Right lobe of liver (tissue), 6 donors: Measurements from ENCODE around the gene GFAP. TPM values are rescaled to one million over a fixed set of nuclear protein-coding genes. Genes with fewer than 3 reads are reported as not detected.
A peak's percentile ranks its signal among the peaks of the same experiment; 100 is the strongest.
"Not testable (repeated sequence)": the region's sequence is repeated elsewhere in the genome, so short reads cannot be mapped to it uniquely, and the experiment has no call there.

Source experiments
- ATAC-seq, 4 donors: fragments of 200-7000 bp; cut with Tn5 transposase; one replicate each; pipeline ENCODE4 v1.9.1; 2020; ENCODE audit warnings: mild to moderate bottlenecking in 4 of 4, moderate library complexity in 4 of 4
- DNase-seq, 3 donors: peaks; one replicate each; pipeline ENCODE4 v3.0.0-alpha.2; 2020
- H3K27ac ChIP-seq, 3 donors: fragments of 200-600 bp; one replicate each; pipeline ENCODE4 v1.8.0; 2022
- H3K27me3 ChIP-seq, 2 donors: fragments of 200-600 bp; one replicate each; pipeline ENCODE4 v1.8.0; 2022
- H3K36me3 ChIP-seq, 4 donors: fragments of 200-600 bp; sonication (generic) in 1 of 4; one replicate each; pipeline versions ENCODE4 v1.5.1 to v1.8.0; 2017 to 2022; ENCODE audit warnings: control low read depth in 1 of 4
- H3K4me1 ChIP-seq, 4 donors: fragments of 200-600 bp; sonication (generic) in 1 of 4; one replicate each; pipeline versions ENCODE4 v1.5.1 to v1.8.0; 2017 to 2022; ENCODE audit warnings: control low read depth in 1 of 4
- H3K4me3 ChIP-seq, 3 donors: fragments of 200-600 bp; one replicate each; pipeline ENCODE4 v1.8.0; 2022
- H3K9me3 ChIP-seq, 4 donors: fragments of 200-600 bp; sonication (generic) in 1 of 4; one replicate each; pipeline versions ENCODE4 v1.5.1 to v1.8.0; 2017 to 2022; ENCODE audit warnings: control low read depth in 1 of 4
- CTCF ChIP-seq, 4 donors: fragments of 200-600 bp in 3 of 4; fragments of 450-650 bp in 1 of 4; IDR thresholded peaks; one replicate each; pipeline versions ENCODE4 v1.5.1 to v1.8.0; 2016 to 2022; ENCODE audit warnings: antibody characterized with exemption in 4 of 4, mild to moderate bottlenecking in 2 of 4
- POLR2A ChIP-seq: fragments of 450-650 bp; IDR thresholded peaks from one replicate; pipeline ENCODE4 v1.6.1; 2017; ENCODE audit warnings: antibody characterized with exemption, mild to moderate bottlenecking
- WGBS: methylation state at CpG from one replicate; pipeline ENCODE4 v1.1.6; 2018; ENCODE audit warnings: low coverage, low lambda C conversion rate; ENCODE audit not compliant: insufficient coverage; ENCODE audit errors: missing lambda C conversion rate; 5-methylcytosine and 5-hydroxymethylcytosine counted together
- intact Hi-C, 2 donors: fragments of 100-400 bp; cut with DNase I; formaldehyde crosslinking; loops; one replicate each; pipeline versions ENCODE4 v1.11.2 to v1.14.1; 2022
- total RNA-seq, 6 experiments: library from RNA; depleted of rRNA in 2 of 6; stranded (reverse); fragments of >200 nt in 2 of 6; fragmentation: NEBNext Ultra II Directional in 3 of 6; extraction: Animal tissue kit (Norgen Biotek cat#: 25700) in 3 of 6; gene quantifications; one replicate each; pipeline versions ENCODE4 v1.1.0 to v1.2.4, GENCODE V29; 2016 to 2023
- donor health status: DM: no; HTN: yes; CAD: no.
- donor health status: DM: no; HTN: no; CAD: no.
- donor health status: DM: no; HTN: no; CAD: no.
- donor health status: DM: no; HTN: yes; CAD: no.
- donor health status: DM: no; HTN: yes; CAD: no.

The GFAP gene
- total RNA-seq, 6 experiments from 2014 or later, result 0.18 to 0.50 (median 0.27) TPM

- DNase-seq, result peak; percentile 89
- no peaks in the 10 kb centered on the region for H3K9me3 ChIP-seq
- H3K27ac ChIP-seq, result peak within 1 kb of the TSS in 1 of 3 donors; percentile 35
Observed at GRCh38 chr17:44947461-44948314, 32.4 kb upstream of the GFAP start, which contains the start of gene KIF18B. TSS of gene KIF18B (minus strand) at chr17:44947773. CDS start at chr17:44936344, 11,429 bp downstream.

GRCh38 chr17:44945652-44946051 lies 30.4 kb upstream of the GFAP start:
- ATAC-seq, intact Hi-C loops, H3K4me1 ChIP-seq, H3K36me3 ChIP-seq, H3K27ac ChIP-seq, H3K4me3 ChIP-seq, H3K27me3 ChIP-seq, H3K9me3 ChIP-seq: not testable (repeated sequence)
- peak in 1 of 3 donors; percentile 4 for DNase-seq
- WGBS, result 95% methylated on average over 8 of the region's 10 CpGs

More at GRCh38 chr17:44947461-44948314, 32.4 kb upstream of the GFAP start, which contains the start of gene KIF18B:
- TF ChIP-seq CTCF (IDR thresholded peaks at IDR 0.05) (no peak), POLR2A (peak; percentile 65)
- H3K36me3 ChIP-seq, result no peaks in the 10 kb centered on the region
- peak within 1 kb of the TSS; percentile 51 to 60 (median 54) for H3K4me3 ChIP-seq
- H3K4me1 ChIP-seq, result peaks cover 0 to 8% (median 0%) of the 10 kb centered on the region in 4 donors
- H3K27me3 ChIP-seq, result no peaks in the 10 kb centered on the region
- peak; percentile 99 to 100 (median 100) for ATAC-seq
- under 1% methylated on average over 18 of the region's 62 CpGs for WGBS
- intact Hi-C loops, result no loop called here

DNA sequence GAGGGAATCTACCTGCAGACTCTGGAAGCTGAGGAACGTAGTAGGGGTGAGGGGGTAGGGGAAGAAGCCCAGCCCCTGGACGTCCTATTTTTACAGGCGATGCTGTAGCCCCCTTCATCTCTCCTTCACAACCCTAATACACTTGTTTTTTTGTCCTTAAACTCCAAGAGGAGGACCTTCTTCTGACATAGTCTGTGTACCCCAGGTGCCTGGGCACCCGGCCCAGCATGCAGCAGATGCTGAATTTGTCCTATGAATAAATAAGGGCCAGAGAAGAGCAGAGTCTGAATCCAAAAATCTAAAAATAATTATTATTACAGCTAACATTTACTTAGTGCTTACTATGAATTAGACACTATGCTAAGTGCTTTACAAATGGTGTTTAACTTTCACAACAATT lies 27.2 kb upstream of the GFAP start:
- no peak for ATAC-seq
- Histone ChIP-seq H3K36me3 (no peaks in the 10 kb centered on the region), H3K4me3 (no peak overlapping the region), H3K27ac (no peak overlapping the region), H3K9me3 (no peaks in the 10 kb centered on the region), H3K4me1 (peaks cover 0 to 4% (median 0%) of the 10 kb centered on the region in 4 donors), H3K27me3 (no peaks in the 10 kb centered on the region)
- 67% methylated on average over 1 of the region's 4 CpGs for WGBS
- TF ChIP-seq POLR2A, result no peak
- no peak for TF ChIP-seq CTCF (IDR thresholded peaks at IDR 0.05)
- DNase-seq, result peak in 1 of 3 donors; percentile 12
- intact Hi-C loops, result no loop called here

GRCh38 chr17:44941712-44942331 lies 26.5 kb upstream of the GFAP start:
- peak in 1 of 3 donors; percentile 39 for DNase-seq
- ATAC-seq, result no peak
- intact Hi-C loops, result no loop called here
- no peaks in the 10 kb centered on the region for H3K27me3 ChIP-seq
- H3K36me3 ChIP-seq, result no peaks in the 10 kb centered on the region
- H3K27ac ChIP-seq, result no peak overlapping the region
- no peak overlapping the region for H3K4me3 ChIP-seq
- H3K9me3 ChIP-seq, result no peaks in the 10 kb centered on the region
- no peaks in the 10 kb centered on the region for H3K4me1 ChIP-seq
- TF ChIP-seq CTCF (IDR thresholded peaks at IDR 0.05), result no peak
- TF ChIP-seq POLR2A, result no peak
- WGBS, result 80% methylated on average over 2 of the region's 9 CpGs

GRCh38 chr17:44940768-44941167 lies 25.5 kb upstream of the GFAP start:
- ATAC-seq (no peak), DNase-seq (no peak)
- Histone ChIP-seq H3K4me3 (no peak overlapping the region), H3K36me3 (no peaks in the 10 kb centered on the region), H3K27ac (no peak overlapping the region), H3K27me3 (no peaks in the 10 kb centered on the region), H3K4me1 (no peaks in the 10 kb centered on the region), H3K9me3 (no peaks in the 10 kb centered on the region)
- WGBS, result 78% methylated on average over 1 of the region's 1 CpG
- TF ChIP-seq POLR2A (no peak), CTCF (IDR thresholded peaks at IDR 0.05) (no peak)
- intact Hi-C loops, result no loop called here
